ENCODE results near the gene RYR2. TPM values are rescaled to one million over a fixed set of nuclear protein-coding genes. Genes with fewer than 3 reads are reported as not detected.

Gene RYR2
- total RNA-seq, 1 donor from 2014 or later: not detected

DNA sequence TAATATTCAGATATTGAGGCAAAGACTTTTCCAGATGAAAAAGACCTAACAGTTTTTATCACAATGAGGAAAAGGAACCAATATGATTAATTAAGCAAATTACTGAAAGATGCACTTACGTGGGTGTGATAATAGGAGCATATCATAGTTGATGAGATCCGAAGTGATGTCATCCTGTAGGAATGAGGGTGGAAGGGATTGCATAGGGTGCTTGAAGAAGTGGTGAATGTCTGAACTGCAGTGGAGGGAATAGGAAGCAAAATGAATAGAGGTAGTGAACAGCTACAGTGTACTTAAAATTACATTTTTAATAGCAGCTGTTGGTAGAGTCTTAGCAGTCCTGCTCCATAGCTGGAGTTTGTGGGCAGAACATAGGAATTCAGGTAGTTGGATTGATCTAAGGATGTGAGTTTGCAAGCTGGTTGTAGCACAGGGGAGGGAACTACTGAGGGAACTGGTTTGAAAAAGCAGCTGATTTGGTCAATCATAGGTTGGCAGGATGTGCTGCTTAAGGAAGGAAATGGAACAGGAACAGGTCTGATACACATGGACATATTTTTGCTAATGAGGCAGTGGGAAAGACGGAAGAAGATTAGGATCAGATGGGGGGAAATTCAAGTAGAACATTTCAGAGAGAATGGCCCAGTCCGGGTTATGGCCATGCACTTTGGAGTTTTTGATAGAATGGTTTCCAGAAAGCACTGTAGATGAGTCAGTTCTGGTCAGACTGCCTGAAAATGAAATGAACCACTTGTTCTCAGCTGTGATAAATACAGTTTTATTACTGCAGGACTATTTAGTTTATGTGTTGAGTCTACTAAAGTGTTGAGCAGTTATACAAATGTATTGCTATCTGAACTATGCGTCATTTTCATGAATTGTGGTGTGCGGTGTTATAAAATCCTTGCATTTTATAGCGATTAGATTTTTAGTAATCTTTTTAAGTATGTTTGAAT, 155.8 kb downstream of the RYR2 start:
- TF ChIP-seq, protein P1, sequence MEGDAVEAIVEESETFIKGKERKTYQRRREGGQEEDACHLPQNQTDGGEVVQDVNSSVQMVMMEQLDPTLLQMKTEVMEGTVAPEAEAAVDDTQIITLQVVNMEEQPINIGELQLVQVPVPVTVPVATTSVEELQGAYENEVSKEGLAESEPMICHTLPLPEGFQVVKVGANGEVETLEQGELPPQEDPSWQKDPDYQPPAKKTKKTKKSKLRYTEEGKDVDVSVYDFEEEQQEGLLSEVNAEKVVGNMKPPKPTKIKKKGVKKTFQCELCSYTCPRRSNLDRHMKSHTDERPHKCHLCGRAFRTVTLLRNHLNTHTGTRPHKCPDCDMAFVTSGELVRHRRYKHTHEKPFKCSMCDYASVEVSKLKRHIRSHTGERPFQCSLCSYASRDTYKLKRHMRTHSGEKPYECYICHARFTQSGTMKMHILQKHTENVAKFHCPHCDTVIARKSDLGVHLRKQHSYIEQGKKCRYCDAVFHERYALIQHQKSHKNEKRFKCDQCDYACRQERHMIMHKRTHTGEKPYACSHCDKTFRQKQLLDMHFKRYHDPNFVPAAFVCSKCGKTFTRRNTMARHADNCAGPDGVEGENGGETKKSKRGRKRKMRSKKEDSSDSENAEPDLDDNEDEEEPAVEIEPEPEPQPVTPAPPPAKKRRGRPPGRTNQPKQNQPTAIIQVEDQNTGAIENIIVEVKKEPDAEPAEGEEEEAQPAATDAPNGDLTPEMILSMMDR (IDR thresholded peaks at IDR 0.05; ENCODE audit: insufficient read depth, low read length, poor library complexity, severe bottlenecking): no peak
- H3K36me3 ChIP-seq (ENCODE audit: control insufficient read depth, insufficient read depth, low read length): no peaks in the 10 kb centered on the region
- no peak overlapping the region for H3K4me3 ChIP-seq (ENCODE audit: low read depth, low read length)
- H3K27me3 ChIP-seq (ENCODE audit: control insufficient read depth, insufficient read depth, low read length): no peaks in the 10 kb centered on the region
- DNase-seq (ENCODE audit: low read depth): no peak

DNA sequence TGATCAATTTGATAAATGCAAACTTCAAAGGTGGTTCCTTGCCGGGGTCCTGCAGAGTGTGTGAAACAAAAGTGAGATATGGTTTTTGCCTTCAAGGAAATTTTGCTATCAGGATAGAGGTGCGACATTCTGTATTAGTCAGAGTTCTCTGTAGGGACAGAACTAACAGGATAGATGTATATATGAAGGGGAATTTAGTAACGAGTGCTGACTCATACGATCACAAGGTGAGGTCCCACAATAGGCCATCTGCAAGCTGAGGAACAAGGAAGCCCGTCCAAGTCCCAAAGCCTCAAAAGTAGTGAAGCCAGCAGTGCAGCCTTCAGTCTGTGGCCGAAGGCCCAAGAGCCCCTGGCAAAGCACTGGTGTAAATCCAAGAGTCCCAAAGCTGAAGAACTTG, 157.0 kb downstream of the RYR2 start:
- DNase-seq (ENCODE audit: low read depth): no peak
- Histone ChIP-seq H3K36me3 (ENCODE audit: control insufficient read depth, insufficient read depth, low read length) (no peaks in the 10 kb centered on the region), H3K27me3 (ENCODE audit: control insufficient read depth, insufficient read depth, low read length) (no peaks in the 10 kb centered on the region), H3K4me3 (ENCODE audit: low read depth, low read length) (no peak overlapping the region)
- TF ChIP-seq, protein P1 (IDR thresholded peaks at IDR 0.05; ENCODE audit: insufficient read depth, low read length, poor library complexity, severe bottlenecking): no peak

DNA sequence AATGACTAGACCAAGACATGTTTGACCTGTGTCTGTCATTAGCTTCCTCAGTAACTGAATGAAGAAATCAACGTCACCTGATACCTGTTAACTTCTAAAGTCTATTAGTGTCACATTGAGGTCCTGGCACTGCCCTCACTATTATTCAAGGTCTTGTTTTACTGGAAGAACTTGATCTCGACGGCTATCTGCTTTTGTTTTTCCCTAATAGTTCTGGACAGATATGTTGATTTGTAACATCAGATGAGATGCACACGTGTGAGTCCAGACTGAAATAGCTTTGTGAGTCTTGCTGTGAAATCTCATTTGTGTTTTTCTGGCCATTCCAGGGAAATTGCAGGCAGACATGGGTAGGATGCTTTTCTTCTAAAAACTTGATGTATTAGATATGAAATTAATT, 159.2 kb downstream of the RYR2 start:
- Histone ChIP-seq H3K36me3 (ENCODE audit: control insufficient read depth, insufficient read depth, low read length) (no peaks in the 10 kb centered on the region), H3K4me3 (ENCODE audit: low read depth, low read length) (no peak overlapping the region), H3K27me3 (ENCODE audit: control insufficient read depth, insufficient read depth, low read length) (no peaks in the 10 kb centered on the region)
- TF ChIP-seq, protein P1 (IDR thresholded peaks at IDR 0.05; ENCODE audit: insufficient read depth, low read length, poor library complexity, severe bottlenecking): no peak
- DNase-seq (ENCODE audit: low read depth): no peak

DNA sequence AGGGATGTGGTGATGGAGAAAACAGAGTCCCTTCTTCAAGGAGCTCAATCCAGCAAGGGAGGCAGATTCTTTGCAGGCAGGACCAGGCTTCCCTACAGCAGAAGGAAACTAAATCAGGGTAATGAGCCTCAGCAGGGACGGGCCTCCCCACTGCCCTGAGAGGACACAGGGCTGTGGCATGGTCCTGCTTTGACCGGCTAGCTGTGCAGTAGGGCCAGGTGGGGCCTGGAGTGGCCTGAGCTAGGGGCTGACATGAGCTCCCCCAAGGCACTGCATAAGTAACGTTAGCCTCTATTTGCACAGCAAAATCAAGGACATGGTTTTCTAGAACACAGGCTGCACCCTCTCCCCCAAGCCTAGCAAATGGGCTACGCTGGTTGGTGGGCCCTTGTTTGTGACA, 162.9 kb downstream of the RYR2 start:
- H3K27me3 ChIP-seq (ENCODE audit: control insufficient read depth, insufficient read depth, low read length): no peaks in the 10 kb centered on the region
- TF ChIP-seq, protein P1 (IDR thresholded peaks at IDR 0.05; ENCODE audit: insufficient read depth, low read length, poor library complexity, severe bottlenecking): no peak
- no peak overlapping the region for H3K4me3 ChIP-seq (ENCODE audit: low read depth, low read length)
- no peaks in the 10 kb centered on the region for H3K36me3 ChIP-seq (ENCODE audit: control insufficient read depth, insufficient read depth, low read length)
- DNase-seq (ENCODE audit: low read depth): no peak

DNA sequence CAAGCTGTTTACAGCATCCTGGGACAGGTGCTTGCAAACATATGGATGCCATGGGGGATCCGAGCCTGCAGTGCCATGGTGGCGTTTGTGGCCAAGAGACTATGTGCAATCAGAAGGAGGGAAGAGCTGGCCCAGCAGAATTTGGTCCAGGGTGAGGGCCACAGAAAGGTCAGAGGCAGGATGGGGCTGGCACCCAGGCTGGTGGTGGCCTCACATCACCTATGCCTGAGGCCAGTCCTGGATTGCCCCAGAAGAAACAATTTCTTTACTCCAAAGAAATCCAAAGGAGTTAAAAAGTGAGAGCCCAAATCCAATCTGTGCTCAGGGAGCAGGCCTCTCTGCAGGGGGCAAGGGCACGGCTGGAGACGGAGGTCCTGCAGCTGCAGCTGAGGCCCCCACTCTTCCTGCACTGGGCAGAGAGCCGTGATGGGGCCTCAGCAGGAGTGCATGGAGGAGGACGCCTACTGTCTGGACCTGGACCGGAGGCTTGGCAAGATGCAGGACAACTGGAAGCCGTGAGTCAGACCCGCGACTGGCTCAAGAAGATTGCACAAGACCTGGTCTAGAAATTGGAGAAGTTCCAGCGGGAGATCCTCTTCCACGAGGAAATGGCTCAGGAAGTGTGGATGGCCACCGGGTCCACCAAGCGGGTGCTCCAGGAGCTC, 163.5 kb downstream of the RYR2 start:
- no peaks in the 10 kb centered on the region for H3K27me3 ChIP-seq (ENCODE audit: control insufficient read depth, insufficient read depth, low read length)
- H3K36me3 ChIP-seq (ENCODE audit: control insufficient read depth, insufficient read depth, low read length): no peaks in the 10 kb centered on the region
- TF ChIP-seq, protein P1 (IDR thresholded peaks at IDR 0.05; ENCODE audit: insufficient read depth, low read length, poor library complexity, severe bottlenecking): no peak
- no peak for DNase-seq (ENCODE audit: low read depth)
- no peak overlapping the region for H3K4me3 ChIP-seq (ENCODE audit: low read depth, low read length)
